Esophagus squamous epithelium (tissue), 4 donors: ENCODE data around the gene SHOX.

Experiments
- CTCF ChIP-seq, 6 experiments: fragments of 450-650 bp in 4 of 6; fragments of 200-600 bp in 2 of 6; sonication (generic) in 2 of 6; IDR thresholded peaks; one replicate each; pipeline ENCODE4 v1.5.1; 2016 to 2019; ENCODE audit warnings: antibody characterized with exemption in 6 of 6, mild to moderate bottlenecking in 4 of 6, moderate library complexity in 4 of 6
- POLR2A ChIP-seq, 4 donors: fragments of 450-650 bp; IDR thresholded peaks; one replicate each; pipeline ENCODE4 v1.6.1; 2017; ENCODE audit warnings: antibody characterized with exemption in 4 of 4, mild to moderate bottlenecking in 4 of 4, moderate library complexity in 3 of 4

- TF ChIP-seq CTCF (IDR thresholded peaks at IDR 0.05) (no peak), POLR2A (IDR thresholded peaks at IDR 0.05) (no peak)
These were observed 73.3 kb downstream of the SHOX start for GRCh38 chrX:703866-704265.
